ENCODE measurements around the gene HDGFL2. TPM values are rescaled to one million over a fixed set of nuclear protein-coding genes. Genes with fewer than 3 reads are reported as not detected.

HDGFL2 gene
- total RNA-seq (2014; rRNA removed; shearing (Covaris generic)) = 58.7 and 71.4 TPM in 2 replicates

DNA sequence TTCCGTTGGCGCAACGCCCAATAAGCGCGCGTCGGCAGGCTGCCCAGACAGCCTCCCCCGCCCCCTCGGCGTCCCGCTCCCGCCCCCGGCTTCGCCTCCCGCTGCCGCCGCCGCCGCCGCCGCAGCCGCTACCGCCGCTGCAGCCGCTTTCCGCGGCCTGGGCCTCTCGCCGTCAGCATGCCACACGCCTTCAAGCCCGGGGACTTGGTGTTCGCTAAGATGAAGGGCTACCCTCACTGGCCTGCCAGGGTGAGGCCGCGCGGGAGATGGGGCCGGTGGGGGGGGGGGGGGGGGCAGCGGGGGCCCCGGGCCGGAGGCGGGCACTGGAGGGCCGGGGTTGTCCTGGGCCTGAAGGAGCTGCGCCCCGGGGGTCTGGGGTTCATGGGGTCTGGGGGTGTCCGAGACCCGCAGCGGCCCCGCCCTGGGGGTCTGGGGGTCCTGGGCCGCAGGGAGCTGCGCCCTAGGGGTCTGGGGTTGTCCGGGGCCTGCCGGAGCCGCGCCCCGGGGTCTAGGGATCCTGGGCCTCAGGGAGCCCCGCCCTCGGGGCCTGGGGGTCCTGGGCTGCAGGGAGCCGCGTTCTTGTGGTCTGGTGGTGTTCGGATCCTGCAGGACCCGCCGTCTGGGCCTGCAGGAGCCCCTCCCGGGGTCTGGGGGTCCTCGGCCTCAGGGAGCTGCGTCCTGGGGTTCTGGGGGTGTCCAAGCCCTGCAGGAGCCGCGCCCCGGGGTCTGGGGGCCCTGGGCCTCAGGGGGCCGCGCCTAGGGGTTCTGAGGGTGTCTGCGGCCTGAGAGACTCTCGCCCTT lies at the start of gene HDGFL2:
Gene HDGFL2 (plus strand): TSS at position 124 of the 801 bp plus-strand sequence. CDS start 54 bp downstream, at position 178.
- Histone ChIP-seq H3K27ac (peak within 1 kb of the TSS; percentile 29), H3K9me3 (replicated peaks) (no peaks in the 10 kb centered on the region), H3K27me3 (replicated peaks) (no peaks in the 10 kb centered on the region), H3K4me3 (peak within 1 kb of the TSS; percentile 67), H3K36me3 (peaks cover 19% of the 10 kb centered on the region), H3K4me1 (replicated peaks) (peaks cover 12% of the 10 kb centered on the region)
- no peak for DNase-seq (ENCODE audit: low read depth in 1 of 2, low spot score in 2 of 2)

DNA sequence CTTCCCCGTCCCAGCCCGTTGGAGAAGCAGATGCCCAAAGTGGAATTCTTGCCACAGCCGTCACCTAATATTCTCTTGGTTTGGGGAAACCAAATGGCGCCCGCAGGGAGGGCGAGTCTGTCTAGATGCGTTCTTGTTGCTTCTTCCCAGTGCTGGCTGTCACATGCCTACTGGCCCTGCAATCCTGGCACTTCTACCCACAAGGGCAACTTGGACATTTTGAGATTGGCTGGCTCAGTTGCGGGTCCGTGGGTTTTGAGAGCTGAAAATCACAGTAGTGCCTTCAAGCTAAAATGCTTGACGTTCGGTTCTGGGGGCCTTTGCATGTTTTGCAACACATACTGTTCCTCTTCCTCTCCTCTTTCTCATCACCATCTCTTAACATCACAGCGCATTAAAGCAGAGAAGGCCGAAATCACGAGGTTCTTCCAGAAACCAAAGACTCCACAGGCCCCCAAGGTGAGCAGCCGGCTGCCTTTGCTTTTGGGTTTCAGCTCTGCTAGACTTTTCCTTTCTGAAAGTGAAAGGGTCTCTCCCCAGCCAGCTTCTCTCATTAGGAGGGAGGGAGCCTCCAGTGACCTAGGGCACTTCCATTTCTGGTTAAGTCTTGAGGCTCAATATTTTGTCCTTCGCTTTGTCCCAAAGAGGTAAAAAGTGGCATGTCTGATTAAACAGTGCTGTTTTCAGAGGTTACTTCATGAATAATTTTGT lies 48.5 kb upstream of the HDGFL2 start:
- no peaks in the 10 kb centered on the region for H3K9me3 ChIP-seq (replicated peaks)
- DNase-seq (ENCODE audit: low read depth in 1 of 2, low spot score in 2 of 2) = no peak
- H3K27me3 ChIP-seq (replicated peaks) = no peaks in the 10 kb centered on the region
- H3K36me3 ChIP-seq = peaks cover 83% of the 10 kb centered on the region
- no peak overlapping the region for H3K4me3 ChIP-seq
- H3K27ac ChIP-seq = no peak overlapping the region
- H3K4me1 ChIP-seq (replicated peaks) = peaks cover 20% of the 10 kb centered on the region

GRCh38 chr19:4425537-4425936 lies 46.6 kb upstream of the HDGFL2 start:
- H3K4me1 ChIP-seq (replicated peaks) = peaks cover 20% of the 10 kb centered on the region
- no peaks in the 10 kb centered on the region for H3K9me3 ChIP-seq (replicated peaks)
- H3K27me3 ChIP-seq (replicated peaks) = no peaks in the 10 kb centered on the region
- DNase-seq (ENCODE audit: low read depth in 1 of 2, low spot score in 2 of 2) = peak; percentile 81 to 91
- peak overlapping the region; percentile 77 for H3K27ac ChIP-seq
- no peak overlapping the region for H3K4me3 ChIP-seq
- peaks cover 85% of the 10 kb centered on the region for H3K36me3 ChIP-seq

DNA sequence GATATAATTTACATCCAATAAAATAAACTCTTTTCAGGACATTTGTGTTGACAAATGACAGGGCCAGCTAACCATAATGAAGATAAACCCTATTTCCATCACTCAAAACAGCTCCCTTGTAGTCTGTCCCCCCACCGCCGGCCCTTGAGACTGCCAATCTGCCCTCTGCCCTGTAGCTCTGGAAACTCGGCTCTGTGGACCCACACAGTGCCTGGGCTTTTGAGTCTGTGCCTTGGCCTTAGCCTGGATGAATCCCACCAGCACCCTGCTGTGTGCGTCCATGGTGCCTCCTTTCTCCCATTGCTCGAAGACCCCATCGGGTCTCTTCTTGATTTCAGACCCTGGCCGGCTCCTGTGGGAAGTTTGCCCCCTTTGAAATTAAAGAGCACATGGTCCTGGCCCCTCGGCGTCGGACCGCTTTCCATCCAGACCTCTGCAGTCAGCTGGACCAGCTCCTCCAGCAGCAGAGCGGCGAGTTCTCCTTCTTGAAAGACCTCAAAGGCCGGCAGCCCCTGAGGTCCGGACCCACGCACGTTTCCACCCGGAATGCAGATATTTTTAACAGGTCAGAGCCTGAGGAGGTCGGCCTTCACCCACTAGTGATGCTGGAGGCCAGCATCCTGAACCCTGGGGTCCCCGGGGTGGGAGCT lies 43.6 kb upstream of the HDGFL2 start:
- Histone ChIP-seq H3K9me3 (replicated peaks) (no peaks in the 10 kb centered on the region), H3K36me3 (peaks cover 85% of the 10 kb centered on the region), H3K27me3 (replicated peaks) (no peaks in the 10 kb centered on the region), H3K27ac (no peak overlapping the region), H3K4me1 (replicated peaks) (peaks cover 20% of the 10 kb centered on the region), H3K4me3 (no peak overlapping the region)
- DNase-seq (ENCODE audit: low read depth in 1 of 2, low spot score in 2 of 2) = no peak

- Histone ChIP-seq H3K9me3 (replicated peaks) (no peaks in the 10 kb centered on the region), H3K36me3 (peaks cover 85% of the 10 kb centered on the region), H3K4me3 (no peak overlapping the region), H3K4me1 (replicated peaks) (peaks cover 20% of the 10 kb centered on the region), H3K27ac (no peak overlapping the region), H3K27me3 (replicated peaks) (no peaks in the 10 kb centered on the region)
- DNase-seq (ENCODE audit: low read depth in 1 of 2, low spot score in 2 of 2) = no peak
Measured at GRCh38 chr19:4429256-4429655, 42.8 kb upstream of the HDGFL2 start.

DNA sequence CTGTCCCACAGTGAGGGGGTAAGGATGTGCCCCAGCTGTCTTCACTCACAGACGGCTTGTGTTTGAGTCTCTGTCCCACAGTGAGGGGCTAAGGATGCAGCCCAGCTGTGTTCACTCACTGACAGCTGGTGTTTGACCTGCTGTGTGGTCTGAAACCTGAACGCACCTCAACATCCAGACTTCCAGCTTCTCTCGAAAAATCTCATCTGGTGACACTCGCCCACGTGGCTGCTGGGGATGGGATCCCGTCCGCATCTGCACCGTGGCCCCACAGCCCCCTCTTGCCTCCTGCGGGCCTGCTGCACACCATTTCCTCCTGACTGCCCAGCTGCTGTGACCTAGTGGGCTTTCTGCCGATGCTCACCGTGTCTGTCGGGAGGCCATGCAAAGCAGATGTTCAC lies 42.3 kb upstream of the HDGFL2 start:
- Histone ChIP-seq H3K36me3 (peaks cover 85% of the 10 kb centered on the region), H3K27me3 (replicated peaks) (no peaks in the 10 kb centered on the region), H3K4me1 (replicated peaks) (peaks cover 20% of the 10 kb centered on the region), H3K4me3 (no peak overlapping the region), H3K9me3 (replicated peaks) (no peaks in the 10 kb centered on the region), H3K27ac (no peak overlapping the region)
- no peak for DNase-seq (ENCODE audit: low read depth in 1 of 2, low spot score in 2 of 2)

GRCh38 chr19:4430760-4431159 lies 41.3 kb upstream of the HDGFL2 start:
- Histone ChIP-seq H3K9me3 (replicated peaks) (no peaks in the 10 kb centered on the region), H3K4me1 (replicated peaks) (peaks cover 10% of the 10 kb centered on the region), H3K4me3 (no peak overlapping the region), H3K27ac (no peak overlapping the region), H3K27me3 (replicated peaks) (no peaks in the 10 kb centered on the region), H3K36me3 (peaks cover 87% of the 10 kb centered on the region)
- DNase-seq (ENCODE audit: low read depth in 1 of 2, low spot score in 2 of 2) = no peak

GRCh38 chr19:4431296-4431695 lies 40.8 kb upstream of the HDGFL2 start:
- Histone ChIP-seq H3K27ac (no peak overlapping the region), H3K9me3 (replicated peaks) (no peaks in the 10 kb centered on the region), H3K36me3 (peaks cover 90% of the 10 kb centered on the region), H3K27me3 (replicated peaks) (no peaks in the 10 kb centered on the region), H3K4me1 (replicated peaks) (peaks cover 4% of the 10 kb centered on the region), H3K4me3 (no peak overlapping the region)
- DNase-seq (ENCODE audit: low read depth in 1 of 2, low spot score in 2 of 2) = no peak

GRCh38 chr19:4431808-4432674 lies 40.1 kb upstream of the HDGFL2 start:
- Histone ChIP-seq H3K27ac (no peak overlapping the region), H3K4me3 (no peak overlapping the region), H3K27me3 (replicated peaks) (no peaks in the 10 kb centered on the region), H3K9me3 (replicated peaks) (no peaks in the 10 kb centered on the region), H3K4me1 (replicated peaks) (no peaks in the 10 kb centered on the region), H3K36me3 (peaks cover 92% of the 10 kb centered on the region)
- no peak for DNase-seq (ENCODE audit: low read depth in 1 of 2, low spot score in 2 of 2)

DNA sequence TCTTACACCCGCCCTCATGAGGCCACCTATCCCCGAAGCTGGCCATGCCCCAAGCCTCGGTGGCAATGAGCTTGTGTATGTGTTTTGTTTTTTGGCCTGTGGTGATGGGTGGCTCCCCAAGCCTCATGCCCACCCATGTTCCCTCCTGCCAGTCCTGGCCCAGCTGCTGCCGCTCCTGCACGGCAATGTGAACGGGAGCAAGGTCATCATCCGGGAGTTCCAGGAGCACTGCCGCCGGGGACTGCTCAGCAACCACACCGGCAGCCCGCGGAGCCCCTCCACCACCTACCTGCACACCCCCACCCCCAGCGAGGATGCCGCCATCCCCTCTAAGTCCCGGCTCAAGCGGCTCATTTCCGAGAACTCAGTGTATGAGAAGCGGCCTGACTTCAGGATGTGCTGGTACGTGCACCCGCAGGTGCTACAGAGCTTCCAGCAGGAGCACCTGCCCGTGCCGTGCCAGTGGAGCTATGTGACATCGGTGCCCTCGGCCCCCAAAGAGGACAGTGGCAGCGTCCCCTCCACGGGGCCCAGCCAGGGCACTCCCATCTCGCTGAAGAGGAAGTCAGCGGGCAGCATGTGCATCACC lies 39.1 kb upstream of the HDGFL2 start:
- DNase-seq (ENCODE audit: low read depth in 1 of 2, low spot score in 2 of 2) = no peak
- Histone ChIP-seq H3K27ac (no peak overlapping the region), H3K4me1 (replicated peaks) (no peaks in the 10 kb centered on the region), H3K9me3 (replicated peaks) (no peaks in the 10 kb centered on the region), H3K36me3 (peaks cover 91% of the 10 kb centered on the region), H3K27me3 (replicated peaks) (no peaks in the 10 kb centered on the region), H3K4me3 (no peak overlapping the region)

DNA sequence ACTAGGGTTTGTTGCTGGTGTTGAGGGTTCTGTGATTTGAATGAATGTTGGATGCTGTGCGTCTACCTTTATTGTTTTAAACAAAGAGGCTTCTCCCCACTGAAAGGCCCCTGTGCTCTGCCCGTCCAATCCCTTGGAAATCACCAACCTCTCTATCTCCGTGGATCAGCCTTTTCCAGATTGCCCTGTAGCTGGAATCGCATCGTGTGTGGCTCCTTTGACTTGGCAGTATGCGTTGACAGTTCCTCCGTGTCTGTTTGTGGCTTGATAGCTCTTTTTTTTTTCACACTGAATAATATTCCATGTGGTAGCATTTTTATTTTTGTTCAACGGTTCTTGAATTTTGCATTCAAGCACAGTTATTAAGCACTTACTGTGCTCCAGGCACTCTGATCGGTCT lies 37.7 kb upstream of the HDGFL2 start:
- DNase-seq (ENCODE audit: low read depth in 1 of 2, low spot score in 2 of 2) = no peak
- Histone ChIP-seq H3K27ac (no peak overlapping the region), H3K4me1 (replicated peaks) (no peaks in the 10 kb centered on the region), H3K4me3 (no peak overlapping the region), H3K36me3 (peaks cover 89% of the 10 kb centered on the region), H3K27me3 (replicated peaks) (no peaks in the 10 kb centered on the region), H3K9me3 (replicated peaks) (no peaks in the 10 kb centered on the region)

GRCh38 chr19:4436231-4436630 lies 35.9 kb upstream of the HDGFL2 start:
- Histone ChIP-seq H3K4me1 (replicated peaks) (no peaks in the 10 kb centered on the region), H3K27ac (no peak overlapping the region), H3K4me3 (no peak overlapping the region), H3K36me3 (peaks cover 88% of the 10 kb centered on the region), H3K9me3 (replicated peaks) (no peaks in the 10 kb centered on the region), H3K27me3 (replicated peaks) (no peaks in the 10 kb centered on the region)
- no peak for DNase-seq (ENCODE audit: low read depth in 1 of 2, low spot score in 2 of 2)

- Histone ChIP-seq H3K36me3 (peaks cover 87% of the 10 kb centered on the region), H3K4me1 (replicated peaks) (no peaks in the 10 kb centered on the region), H3K27ac (no peak overlapping the region), H3K27me3 (replicated peaks) (no peaks in the 10 kb centered on the region), H3K9me3 (replicated peaks) (no peaks in the 10 kb centered on the region), H3K4me3 (no peak overlapping the region)
- no peak for DNase-seq (ENCODE audit: low read depth in 1 of 2, low spot score in 2 of 2)
Measured at GRCh38 chr19:4437103-4437502, 35.0 kb upstream of the HDGFL2 start.
